ENCODE measurements around the gene UBASH3A.

The UBASH3A gene

GRCh38 chr21:42365770-42366169 lies 37.9 kb upstream of the UBASH3A start:
- CTCF ChIA-PET = interaction anchor here (1.3 kb wide), 1 partner anchor 12 kb away, joined by 3 read pairs; no protein-coding TSS in a partner anchor
- POLR2A ChIA-PET = no interaction called here
- TF ChIP-seq CTCF (IDR thresholded peaks at IDR 0.05; ENCODE audit: control extremely low read depth, extremely low read depth, low read depth, missing control alignments) = no peak
- DNase-seq (ENCODE audit: extremely low spot score) = no peak

DNA sequence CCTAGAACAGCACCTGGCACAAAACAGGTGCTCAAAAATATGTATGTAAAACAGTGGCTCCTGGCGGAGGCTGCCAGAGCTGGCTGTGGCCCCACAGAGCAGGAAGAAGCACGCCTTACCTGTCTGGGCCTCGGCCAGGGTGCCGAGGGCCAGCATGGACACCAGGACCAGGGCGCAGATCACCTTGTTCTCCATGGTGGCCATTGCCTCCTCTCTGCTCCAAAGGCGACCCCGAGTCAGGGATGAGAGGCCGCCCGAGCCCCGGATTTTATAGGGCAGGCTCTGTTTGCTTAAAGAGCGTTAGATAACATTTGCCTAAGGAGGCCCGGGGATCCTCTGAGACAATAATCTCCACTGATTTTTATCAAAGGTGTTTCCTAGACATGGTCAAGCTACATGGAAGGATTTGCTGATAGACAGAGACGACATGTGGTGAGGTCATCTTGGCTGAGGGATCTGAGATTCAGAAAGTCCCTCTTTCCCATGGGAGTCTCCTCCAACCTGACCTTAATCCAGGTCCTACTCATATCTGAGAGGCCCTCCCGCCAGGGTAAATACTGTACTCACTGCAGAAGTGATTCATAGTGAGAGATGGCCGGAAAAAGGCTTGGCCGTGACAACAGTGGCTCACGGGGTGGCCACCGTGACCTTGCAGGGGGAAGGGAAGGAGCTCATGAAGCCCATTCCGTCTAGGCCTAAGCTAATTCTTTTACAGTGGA lies 37.3 kb upstream of the UBASH3A start, which contains the start of gene TFF1:
TSS of gene TFF1 (minus strand) at position 244 of the 719 bp plus-strand sequence. CDS start at position 204, 40 bp downstream.
- ChIA-PET CTCF (interaction anchor here (1.3 to 1.7 kb wide), 2 partner anchors 12 to 56 kb away, joined by 3 to 7 read pairs; no protein-coding TSS in a partner anchor), POLR2A (no interaction called here)
- no peak for DNase-seq (ENCODE audit: extremely low spot score)
- TF ChIP-seq CTCF (IDR thresholded peaks at IDR 0.05; ENCODE audit: control extremely low read depth, extremely low read depth, low read depth, missing control alignments) = no peak

GRCh38 chr21:42367367-42368165 lies 36.1 kb upstream of the UBASH3A start:
- POLR2A ChIA-PET = no interaction called here
- DNase-seq (ENCODE audit: extremely low spot score) = no peak
- CTCF ChIA-PET = interaction anchor here (1.0 to 1.7 kb wide), 2 partner anchors 14 to 57 kb away, joined by 3 to 7 read pairs; no protein-coding TSS in a partner anchor
- no peak for TF ChIP-seq CTCF (IDR thresholded peaks at IDR 0.05; ENCODE audit: control extremely low read depth, extremely low read depth, low read depth, missing control alignments)

GRCh38 chr21:42369821-42370220 lies 33.9 kb upstream of the UBASH3A start:
- ChIA-PET CTCF (no interaction called here), POLR2A (no interaction called here)
- DNase-seq (ENCODE audit: extremely low spot score) = no peak
- no peak for TF ChIP-seq CTCF (IDR thresholded peaks at IDR 0.05; ENCODE audit: control extremely low read depth, extremely low read depth, low read depth, missing control alignments)

DNA sequence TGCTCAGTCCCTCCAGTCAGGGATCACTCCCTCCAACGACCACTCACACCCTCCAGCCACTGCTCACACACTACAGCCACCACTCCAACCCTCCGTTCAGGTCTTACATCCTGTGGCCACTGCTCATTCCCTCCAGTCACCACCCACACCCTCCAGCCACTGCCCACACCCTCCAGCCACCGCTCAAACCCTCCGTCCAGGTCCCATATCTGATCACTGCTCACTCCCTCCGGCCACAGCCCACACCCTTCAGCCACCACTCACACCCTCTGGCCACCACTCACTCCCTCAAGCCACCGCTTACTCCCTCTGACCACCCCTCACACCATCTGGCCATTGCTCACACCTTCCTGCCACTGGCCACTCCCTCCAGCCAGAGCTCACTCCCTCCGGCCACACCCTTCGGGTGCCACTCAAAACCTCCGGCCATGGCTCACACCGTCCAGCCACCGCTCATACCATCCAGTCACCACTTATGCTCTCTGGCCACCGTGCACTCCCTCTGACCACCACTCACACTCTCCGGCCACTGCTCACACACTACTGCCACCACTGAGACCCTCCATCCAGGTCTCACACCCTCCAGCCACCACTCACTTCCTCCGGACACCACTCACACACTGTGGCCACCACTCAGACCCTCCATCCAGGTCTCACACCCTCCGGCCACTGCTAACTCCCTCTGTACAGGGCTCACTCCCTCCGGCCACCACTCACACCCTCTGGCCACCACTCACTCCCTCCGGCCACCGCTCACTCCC lies 32.6 kb upstream of the UBASH3A start:
- DNase-seq (ENCODE audit: extremely low spot score) = no peak
- no peak for TF ChIP-seq CTCF (IDR thresholded peaks at IDR 0.05; ENCODE audit: control extremely low read depth, extremely low read depth, low read depth, missing control alignments)
- CTCF ChIA-PET = no interaction called here
- POLR2A ChIA-PET = no interaction called here
